Measurements from ENCODE around the gene TEX52.
A peak's percentile ranks its signal among the peaks of the same experiment; 100 is the strongest.

The TEX52 gene

DNA sequence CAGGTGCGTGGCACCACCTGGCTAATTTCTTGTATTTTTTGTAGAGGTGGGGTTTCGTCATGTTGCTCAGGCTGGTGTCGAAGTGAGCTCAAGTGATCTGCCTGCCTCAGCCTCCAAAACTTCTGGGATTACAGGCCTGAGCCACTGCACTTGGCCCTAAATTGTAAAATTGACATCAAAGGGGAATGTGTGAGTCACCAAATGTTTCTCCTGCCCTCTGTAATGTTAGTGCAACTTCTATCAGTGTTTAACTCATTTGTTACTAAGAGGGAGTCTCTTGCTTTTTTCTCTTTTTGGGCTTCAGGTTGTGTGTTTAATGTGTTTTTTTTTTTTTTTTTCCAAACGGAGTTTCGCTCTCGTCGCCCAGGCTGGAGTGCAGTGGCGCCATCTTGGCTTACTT lies 36.2 kb upstream of the TEX52 start:
- no peak overlapping the region for H3K4me3 ChIP-seq (ENCODE audit: low read depth, low read length)
- DNase-seq (ENCODE audit: low read depth) = peak; percentile 16
- no peak for TF ChIP-seq POLR2A (IDR thresholded peaks at IDR 0.05; ENCODE audit: extremely low read depth, insufficient read length)
- no peak for TF ChIP-seq MYC (IDR thresholded peaks at IDR 0.05; ENCODE audit: low read depth, low read length)
- TF ChIP-seq, protein P1, sequence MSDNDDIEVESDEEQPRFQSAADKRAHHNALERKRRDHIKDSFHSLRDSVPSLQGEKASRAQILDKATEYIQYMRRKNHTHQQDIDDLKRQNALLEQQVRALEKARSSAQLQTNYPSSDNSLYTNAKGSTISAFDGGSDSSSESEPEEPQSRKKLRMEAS (IDR thresholded peaks at IDR 0.05; ENCODE audit: low read depth, low read length) = no peak
- TF ChIP-seq, protein P2, sequence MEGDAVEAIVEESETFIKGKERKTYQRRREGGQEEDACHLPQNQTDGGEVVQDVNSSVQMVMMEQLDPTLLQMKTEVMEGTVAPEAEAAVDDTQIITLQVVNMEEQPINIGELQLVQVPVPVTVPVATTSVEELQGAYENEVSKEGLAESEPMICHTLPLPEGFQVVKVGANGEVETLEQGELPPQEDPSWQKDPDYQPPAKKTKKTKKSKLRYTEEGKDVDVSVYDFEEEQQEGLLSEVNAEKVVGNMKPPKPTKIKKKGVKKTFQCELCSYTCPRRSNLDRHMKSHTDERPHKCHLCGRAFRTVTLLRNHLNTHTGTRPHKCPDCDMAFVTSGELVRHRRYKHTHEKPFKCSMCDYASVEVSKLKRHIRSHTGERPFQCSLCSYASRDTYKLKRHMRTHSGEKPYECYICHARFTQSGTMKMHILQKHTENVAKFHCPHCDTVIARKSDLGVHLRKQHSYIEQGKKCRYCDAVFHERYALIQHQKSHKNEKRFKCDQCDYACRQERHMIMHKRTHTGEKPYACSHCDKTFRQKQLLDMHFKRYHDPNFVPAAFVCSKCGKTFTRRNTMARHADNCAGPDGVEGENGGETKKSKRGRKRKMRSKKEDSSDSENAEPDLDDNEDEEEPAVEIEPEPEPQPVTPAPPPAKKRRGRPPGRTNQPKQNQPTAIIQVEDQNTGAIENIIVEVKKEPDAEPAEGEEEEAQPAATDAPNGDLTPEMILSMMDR (IDR thresholded peaks at IDR 0.05; ENCODE audit: low read depth, low read length) = no peak

DNA sequence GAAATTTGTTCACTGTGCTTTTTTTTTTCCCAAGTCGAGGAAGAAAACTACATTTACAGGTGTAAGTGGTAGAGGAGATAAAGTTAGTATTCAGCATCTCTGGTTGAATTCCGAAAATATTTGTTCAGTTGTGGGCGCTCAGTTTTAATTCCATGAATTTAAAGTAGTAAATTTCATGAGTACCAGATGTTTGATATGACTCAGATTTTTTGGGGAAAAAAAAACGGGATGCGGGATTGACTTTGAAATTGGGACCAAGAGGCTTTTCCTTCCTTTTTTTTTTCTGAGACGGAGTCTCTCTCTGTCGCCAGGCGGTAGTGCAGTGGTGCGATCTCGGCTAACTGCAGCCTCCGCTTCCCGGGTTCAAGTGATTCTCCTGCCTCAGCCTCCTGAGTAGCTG lies 35.4 kb upstream of the TEX52 start:
- TF ChIP-seq, protein P1 (IDR thresholded peaks at IDR 0.05; ENCODE audit: low read depth, low read length) = no peak
- TF ChIP-seq, protein P2 (IDR thresholded peaks at IDR 0.05; ENCODE audit: low read depth, low read length) = no peak
- TF ChIP-seq MYC (IDR thresholded peaks at IDR 0.05; ENCODE audit: low read depth, low read length) = no peak
- TF ChIP-seq POLR2A (IDR thresholded peaks at IDR 0.05; ENCODE audit: extremely low read depth, insufficient read length) = no peak
- no peak for DNase-seq (ENCODE audit: low read depth)
- no peak overlapping the region for H3K4me3 ChIP-seq (ENCODE audit: low read depth, low read length)

DNA sequence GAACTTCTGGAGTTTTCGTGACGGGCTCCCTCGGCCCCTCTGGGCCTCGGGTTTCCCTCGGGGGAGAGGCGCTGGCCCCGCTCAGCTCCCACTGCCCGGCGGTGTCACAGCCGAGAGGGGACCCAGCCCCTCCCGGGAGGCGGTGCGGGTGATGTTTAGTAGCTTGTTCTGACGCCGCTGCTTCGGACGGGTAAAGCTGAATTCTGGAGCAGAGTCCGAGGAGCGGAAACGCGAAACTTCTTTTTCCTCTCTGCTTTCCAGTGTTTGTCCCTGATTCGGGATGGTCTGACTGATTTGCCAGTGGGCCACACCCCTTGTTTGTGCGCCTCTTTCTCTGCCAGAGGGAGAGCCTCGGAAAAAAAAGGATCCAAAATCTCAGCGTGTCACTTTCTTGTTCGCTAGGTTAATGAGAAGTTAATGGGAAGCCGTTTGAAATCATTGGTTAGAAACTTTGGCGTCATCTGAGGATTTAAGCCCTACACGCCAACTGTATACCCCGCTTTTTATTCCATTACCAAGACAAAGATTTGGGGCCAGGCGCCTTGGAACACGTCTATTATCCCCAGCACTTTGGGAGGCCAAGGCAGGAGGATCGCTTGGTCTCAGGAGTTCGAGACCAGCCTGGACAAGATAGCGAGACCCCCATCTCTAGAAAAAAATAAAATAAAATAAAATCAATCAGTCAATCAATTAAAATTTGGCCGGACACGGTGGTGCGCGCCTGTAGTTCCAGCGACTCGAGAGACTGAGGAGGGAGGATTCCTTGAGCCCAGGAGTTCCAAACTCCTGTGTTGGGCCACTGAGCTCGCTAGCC lies 34.6 kb upstream of the TEX52 start:
- TF ChIP-seq, protein P2 (IDR thresholded peaks at IDR 0.05; ENCODE audit: low read depth, low read length) = no peak
- TF ChIP-seq MYC (IDR thresholded peaks at IDR 0.05; ENCODE audit: low read depth, low read length) = no peak
- no peak for TF ChIP-seq POLR2A (IDR thresholded peaks at IDR 0.05; ENCODE audit: extremely low read depth, insufficient read length)
- TF ChIP-seq, protein P1 (IDR thresholded peaks at IDR 0.05; ENCODE audit: low read depth, low read length) = no peak
- H3K4me3 ChIP-seq (ENCODE audit: low read depth, low read length) = peak overlapping the region; percentile 69
- DNase-seq (ENCODE audit: low read depth) = peak; percentile 52

DNA sequence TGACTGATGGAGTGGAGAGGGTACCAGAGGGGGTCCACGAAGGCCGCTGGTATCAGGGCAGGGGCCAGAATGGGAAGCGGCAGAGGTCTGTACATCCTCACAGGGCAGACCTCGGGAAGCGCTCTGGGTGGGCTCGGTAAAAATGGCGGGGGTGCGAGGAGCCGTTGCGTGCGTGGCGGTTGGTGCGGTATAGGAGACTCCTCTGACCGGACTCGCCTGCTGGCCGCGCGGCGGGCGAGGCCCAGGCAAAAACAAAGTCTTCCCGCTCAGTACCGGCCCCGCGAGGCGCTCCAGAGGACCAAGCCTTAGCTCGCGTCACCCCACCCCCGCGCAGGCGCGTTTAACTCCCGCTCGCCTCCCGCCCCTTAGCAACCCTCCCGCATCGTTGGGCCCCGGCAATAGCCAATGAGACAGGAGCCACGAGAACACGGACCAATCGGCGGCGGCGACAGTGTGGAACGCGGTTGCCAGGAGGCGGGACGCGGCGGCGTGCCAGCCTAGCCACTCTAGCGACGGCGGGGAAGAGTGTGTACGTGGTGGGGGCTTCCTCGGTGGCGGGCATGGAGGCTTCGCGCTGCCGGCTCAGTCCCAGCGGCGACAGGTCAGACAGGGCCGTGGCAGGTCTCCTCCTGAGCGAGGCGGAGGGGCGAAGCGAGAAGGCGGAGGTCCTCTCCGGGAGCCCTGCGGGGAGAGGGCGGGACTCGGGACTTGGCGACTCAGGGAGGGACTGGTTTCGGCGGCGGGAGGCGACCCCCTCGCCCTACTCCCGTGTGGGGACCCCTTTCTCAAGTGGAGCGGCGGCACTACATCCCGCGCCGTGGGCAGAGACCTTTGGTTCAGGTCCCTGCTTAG lies 33.8 kb upstream of the TEX52 start, which contains the start of gene TULP3:
TULP3 (plus strand) TSS at position 504 of the 852 bp plus-strand sequence; CDS start at position 561, 57 bp downstream.
- TF ChIP-seq, protein P1 (IDR thresholded peaks at IDR 0.05; ENCODE audit: low read depth, low read length) = peak; percentile 66; the same call in 1 of the 2 replicates
- TF ChIP-seq POLR2A (IDR thresholded peaks at IDR 0.05; ENCODE audit: extremely low read depth, insufficient read length) = peak; percentile 43
- TF ChIP-seq, protein P2 (IDR thresholded peaks at IDR 0.05; ENCODE audit: low read depth, low read length) = no peak
- no peak; the same call in none of the 2 replicates for TF ChIP-seq MYC (IDR thresholded peaks at IDR 0.05; ENCODE audit: low read depth, low read length)
- peak; percentile 96 for DNase-seq (ENCODE audit: low read depth)
- H3K4me3 ChIP-seq (ENCODE audit: low read depth, low read length) = peak within 1 kb of the TSS; percentile 69

DNA sequence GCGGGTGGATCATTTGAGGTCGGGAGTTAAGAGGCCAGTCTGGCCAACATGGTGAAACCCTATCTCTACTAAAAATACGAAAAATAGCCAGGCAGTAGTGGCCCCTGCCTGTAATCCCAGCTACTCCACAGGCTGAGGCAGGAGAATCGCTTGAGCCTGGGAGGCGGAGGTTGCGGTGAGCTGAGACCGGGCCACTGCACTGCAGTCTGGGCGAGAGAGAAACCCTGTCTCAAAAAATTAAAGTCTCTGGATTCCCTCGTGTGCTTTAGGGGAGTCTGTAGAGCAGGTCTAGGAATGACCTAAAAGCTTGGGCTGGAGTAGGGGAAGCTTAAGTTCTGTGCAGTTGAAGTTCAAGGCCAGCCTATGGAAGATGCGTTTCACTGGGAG lies 33.2 kb upstream of the TEX52 start:
- TF ChIP-seq POLR2A (IDR thresholded peaks at IDR 0.05; ENCODE audit: extremely low read depth, insufficient read length) = no peak
- TF ChIP-seq, protein P1 (IDR thresholded peaks at IDR 0.05; ENCODE audit: low read depth, low read length) = no peak
- TF ChIP-seq, protein P2 (IDR thresholded peaks at IDR 0.05; ENCODE audit: low read depth, low read length) = no peak
- TF ChIP-seq MYC (IDR thresholded peaks at IDR 0.05; ENCODE audit: low read depth, low read length) = no peak
- no peak for DNase-seq (ENCODE audit: low read depth)
- peak overlapping the region; percentile 32 for H3K4me3 ChIP-seq (ENCODE audit: low read depth, low read length)

Data from NB4 (cell line).